ENCODE results near the gene TMEM151B. TPM values are rescaled to one million over a fixed set of nuclear protein-coding genes. Genes with fewer than 3 reads are reported as not detected.

Gene TMEM151B
- total and polyA plus RNA-seq, 10 of the 15 experiments (the other 5 are each of a cell fraction or from before 2014, with no cell fraction given) = 0.01 to 0.19 (median 0.05) TPM; not detected in 6

DNA sequence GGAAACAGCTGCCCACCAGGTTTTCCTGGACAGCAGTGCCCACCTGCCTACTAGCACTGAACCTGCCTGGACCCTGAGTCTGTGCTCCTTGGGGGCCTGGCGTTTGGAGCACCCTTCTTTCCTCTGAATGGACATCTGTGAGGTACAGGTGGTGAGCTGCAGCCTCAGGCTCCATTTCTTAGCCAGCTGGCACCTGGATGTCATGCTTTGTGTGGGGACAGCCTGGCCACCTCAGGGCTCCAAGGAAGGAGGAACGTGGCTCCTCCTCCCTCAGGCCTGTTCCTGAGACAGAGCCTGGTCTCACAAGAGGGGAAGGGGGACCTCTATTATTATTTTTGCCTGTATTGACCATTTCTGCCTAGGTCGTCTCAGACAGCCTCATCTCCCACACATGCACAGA, 8.1 kb downstream of the TMEM151B start:
- TF ChIP-seq, protein P1, sequence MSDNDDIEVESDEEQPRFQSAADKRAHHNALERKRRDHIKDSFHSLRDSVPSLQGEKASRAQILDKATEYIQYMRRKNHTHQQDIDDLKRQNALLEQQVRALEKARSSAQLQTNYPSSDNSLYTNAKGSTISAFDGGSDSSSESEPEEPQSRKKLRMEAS (IDR thresholded peaks at IDR 0.05; ENCODE audit: low read depth, low read length) = no peak
- TF ChIP-seq DPF2 (IDR thresholded peaks at IDR 0.05) (no peak), BMI1 (IDR thresholded peaks at IDR 0.05; ENCODE audit: borderline replicate concordance) (no peak), PML (IDR thresholded peaks at IDR 0.05; ENCODE audit: low read length) (no peak), EGR1 (IDR thresholded peaks at IDR 0.05; ENCODE audit: borderline replicate concordance in 1 of 2, low read depth in 2 of 2, low read length in 2 of 2) (no peak), CEBPB (IDR thresholded peaks at IDR 0.05; ENCODE audit: borderline replicate concordance in 1 of 2, low read depth in 2 of 2, low read length in 2 of 2) (no peak), GABPA (IDR thresholded peaks at IDR 0.05; ENCODE audit: low read depth) (no peak), NR2F1 (conservative IDR thresholded peaks at IDR 0.05) (no peak), SREBF2 (IDR thresholded peaks at IDR 0.05; ENCODE audit: low read length) (no peak), GATAD2B (conservative IDR thresholded peaks at IDR 0.05; ENCODE audit: low read depth) (no peak), HDAC2 (IDR thresholded peaks at IDR 0.05) (no peak), CREM (IDR thresholded peaks at IDR 0.05; ENCODE audit: low read depth) (no peak), STAT3 (IDR thresholded peaks at IDR 0.05; ENCODE audit: low read depth, low read length) (no peak), KAT2A (conservative IDR thresholded peaks at IDR 0.05; ENCODE audit: control insufficient read depth, low read depth, low read length) (no peak)
- TF ChIP-seq, protein P2, sequence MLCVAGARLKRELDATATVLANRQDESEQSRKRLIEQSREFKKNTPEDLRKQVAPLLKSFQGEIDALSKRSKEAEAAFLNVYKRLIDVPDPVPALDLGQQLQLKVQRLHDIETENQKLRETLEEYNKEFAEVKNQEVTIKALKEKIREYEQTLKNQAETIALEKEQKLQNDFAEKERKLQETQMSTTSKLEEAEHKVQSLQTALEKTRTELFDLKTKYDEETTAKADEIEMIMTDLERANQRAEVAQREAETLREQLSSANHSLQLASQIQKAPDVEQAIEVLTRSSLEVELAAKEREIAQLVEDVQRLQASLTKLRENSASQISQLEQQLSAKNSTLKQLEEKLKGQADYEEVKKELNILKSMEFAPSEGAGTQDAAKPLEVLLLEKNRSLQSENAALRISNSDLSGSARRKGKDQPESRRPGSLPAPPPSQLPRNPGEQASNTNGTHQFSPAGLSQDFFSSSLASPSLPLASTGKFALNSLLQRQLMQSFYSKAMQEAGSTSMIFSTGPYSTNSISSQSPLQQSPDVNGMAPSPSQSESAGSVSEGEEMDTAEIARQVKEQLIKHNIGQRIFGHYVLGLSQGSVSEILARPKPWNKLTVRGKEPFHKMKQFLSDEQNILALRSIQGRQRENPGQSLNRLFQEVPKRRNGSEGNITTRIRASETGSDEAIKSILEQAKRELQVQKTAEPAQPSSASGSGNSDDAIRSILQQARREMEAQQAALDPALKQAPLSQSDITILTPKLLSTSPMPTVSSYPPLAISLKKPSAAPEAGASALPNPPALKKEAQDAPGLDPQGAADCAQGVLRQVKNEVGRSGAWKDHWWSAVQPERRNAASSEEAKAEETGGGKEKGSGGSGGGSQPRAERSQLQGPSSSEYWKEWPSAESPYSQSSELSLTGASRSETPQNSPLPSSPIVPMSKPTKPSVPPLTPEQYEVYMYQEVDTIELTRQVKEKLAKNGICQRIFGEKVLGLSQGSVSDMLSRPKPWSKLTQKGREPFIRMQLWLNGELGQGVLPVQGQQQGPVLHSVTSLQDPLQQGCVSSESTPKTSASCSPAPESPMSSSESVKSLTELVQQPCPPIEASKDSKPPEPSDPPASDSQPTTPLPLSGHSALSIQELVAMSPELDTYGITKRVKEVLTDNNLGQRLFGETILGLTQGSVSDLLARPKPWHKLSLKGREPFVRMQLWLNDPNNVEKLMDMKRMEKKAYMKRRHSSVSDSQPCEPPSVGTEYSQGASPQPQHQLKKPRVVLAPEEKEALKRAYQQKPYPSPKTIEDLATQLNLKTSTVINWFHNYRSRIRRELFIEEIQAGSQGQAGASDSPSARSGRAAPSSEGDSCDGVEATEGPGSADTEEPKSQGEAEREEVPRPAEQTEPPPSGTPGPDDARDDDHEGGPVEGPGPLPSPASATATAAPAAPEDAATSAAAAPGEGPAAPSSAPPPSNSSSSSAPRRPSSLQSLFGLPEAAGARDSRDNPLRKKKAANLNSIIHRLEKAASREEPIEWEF (IDR thresholded peaks at IDR 0.05; ENCODE audit: insufficient replicate concordance, low read depth, low read length) = no peak
- TF ChIP-seq, protein P3, sequence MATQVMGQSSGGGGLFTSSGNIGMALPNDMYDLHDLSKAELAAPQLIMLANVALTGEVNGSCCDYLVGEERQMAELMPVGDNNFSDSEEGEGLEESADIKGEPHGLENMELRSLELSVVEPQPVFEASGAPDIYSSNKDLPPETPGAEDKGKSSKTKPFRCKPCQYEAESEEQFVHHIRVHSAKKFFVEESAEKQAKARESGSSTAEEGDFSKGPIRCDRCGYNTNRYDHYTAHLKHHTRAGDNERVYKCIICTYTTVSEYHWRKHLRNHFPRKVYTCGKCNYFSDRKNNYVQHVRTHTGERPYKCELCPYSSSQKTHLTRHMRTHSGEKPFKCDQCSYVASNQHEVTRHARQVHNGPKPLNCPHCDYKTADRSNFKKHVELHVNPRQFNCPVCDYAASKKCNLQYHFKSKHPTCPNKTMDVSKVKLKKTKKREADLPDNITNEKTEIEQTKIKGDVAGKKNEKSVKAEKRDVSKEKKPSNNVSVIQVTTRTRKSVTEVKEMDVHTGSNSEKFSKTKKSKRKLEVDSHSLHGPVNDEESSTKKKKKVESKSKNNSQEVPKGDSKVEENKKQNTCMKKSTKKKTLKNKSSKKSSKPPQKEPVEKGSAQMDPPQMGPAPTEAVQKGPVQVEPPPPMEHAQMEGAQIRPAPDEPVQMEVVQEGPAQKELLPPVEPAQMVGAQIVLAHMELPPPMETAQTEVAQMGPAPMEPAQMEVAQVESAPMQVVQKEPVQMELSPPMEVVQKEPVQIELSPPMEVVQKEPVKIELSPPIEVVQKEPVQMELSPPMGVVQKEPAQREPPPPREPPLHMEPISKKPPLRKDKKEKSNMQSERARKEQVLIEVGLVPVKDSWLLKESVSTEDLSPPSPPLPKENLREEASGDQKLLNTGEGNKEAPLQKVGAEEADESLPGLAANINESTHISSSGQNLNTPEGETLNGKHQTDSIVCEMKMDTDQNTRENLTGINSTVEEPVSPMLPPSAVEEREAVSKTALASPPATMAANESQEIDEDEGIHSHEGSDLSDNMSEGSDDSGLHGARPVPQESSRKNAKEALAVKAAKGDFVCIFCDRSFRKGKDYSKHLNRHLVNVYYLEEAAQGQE (IDR thresholded peaks at IDR 0.05; ENCODE audit: low read depth, low read length) = no peak
- intact Hi-C loops (cut with micrococcal nuclease; ENCODE audit: unreplicated experiment) = no loop called here
- Histone ChIP-seq H3K79me2 (ENCODE audit: control insufficient read depth, insufficient read depth, low read length) (no peaks in the 10 kb centered on the region), H3K36me3 (ENCODE audit: control insufficient read depth in 2 of 2, insufficient read depth in 2 of 2, low read length in 1 of 2) (no peaks in the 10 kb centered on the region; a peak in 1 of 4 replicates), H3K9me3 (replicated peaks; ENCODE audit: control insufficient read depth, insufficient read depth, low read length) (no peaks in the 10 kb centered on the region), H3K27me3 (replicated peaks in 1 of 2; ENCODE audit: control insufficient read depth in 2 of 2, insufficient read depth in 2 of 2, low read length in 1 of 2) (peaks cover 1 to 2% of the 10 kb centered on the region in 2 experiments; a peak in 3 of 4 replicates), H3K9ac (ENCODE audit: control insufficient read depth, insufficient read depth, low read length) (no peak overlapping the region), H3K27ac (ENCODE audit: control insufficient read depth, insufficient read depth) (no peak overlapping the region), H3K4me1 (ENCODE audit: control insufficient read depth, insufficient read depth, low read length) (no peaks in the 10 kb centered on the region), H3K4me2 (ENCODE audit: control insufficient read depth, insufficient read depth) (no peak overlapping the region), H2AFZ (ENCODE audit: control insufficient read depth, low read depth, low read length) (no peak overlapping the region), H4K20me1 (ENCODE audit: control insufficient read depth, insufficient read depth) (no peaks in the 10 kb centered on the region), H3K4me3 (no peak overlapping the region)
- ChIA-PET POLR2A (no interaction called here), CTCF (interaction anchor here (0.9 to 1.6 kb wide), 3 partner anchors 10 to 31 kb away, joined by 3 to 7 read pairs (median 5); no protein-coding TSS in a partner anchor), SMC1A (ENCODE audit: uncharacterized antibody, unreplicated experiment) (no interaction called here), RAD21 (ENCODE audit: unreplicated experiment) (interaction anchor here (0.6 kb wide), 1 partner anchor 57 kb away, joined by 3 read pairs; no protein-coding TSS in a partner anchor)
- DNase-seq (ENCODE audit: low read depth, low spot score) (no peak), ATAC-seq (no peak), FAIRE-seq (no peak)
- in situ Hi-C loops (cut with MboI) = no loop called here
- BruUV-seq (replicated peaks) = no TSS peak
- 0% methylated on average over 3 of the region's 3 CpGs for WGBS (ENCODE audit: insufficient coverage, insufficient replicate concordance, low lambda C conversion rate, missing lambda C conversion rate)

All from GM12878 (cell line).